SH-SY5Y (cell line): ENCODE measurements around the gene ASTN1.

Experiments
- GATA2 ChIP-seq: IDR thresholded peaks from 2 replicates; pipeline ENCODE4 v1.6.1; 2011; ENCODE audit warnings: mild to moderate bottlenecking, low read depth, low read length
- GATA3 ChIP-seq: IDR thresholded peaks from 2 replicates; pipeline ENCODE4 v1.6.1; 2011; ENCODE audit warnings: low read depth, mild to moderate bottlenecking, low read length, moderate library complexity

The ASTN1 gene

DNA sequence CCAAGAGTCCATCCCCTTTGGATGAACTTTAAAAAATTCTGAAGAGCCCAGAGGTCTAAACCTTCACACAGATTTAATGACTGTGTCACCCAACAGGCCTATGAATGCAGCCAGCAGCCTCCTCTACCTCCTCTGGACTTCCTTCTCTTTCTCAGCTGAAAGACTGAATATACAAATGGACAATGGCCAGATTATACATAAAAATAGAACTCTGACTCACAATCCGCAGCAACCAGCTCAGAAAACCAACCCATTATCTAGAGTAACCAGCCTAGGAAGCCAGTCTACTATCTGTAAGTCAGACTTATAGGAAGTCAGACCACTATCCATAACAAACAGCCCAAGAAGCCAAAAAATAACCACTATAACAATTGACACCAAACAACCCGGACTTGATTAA lies 224.5 kb downstream of the ASTN1 start:
- TF ChIP-seq GATA3 (no peak), GATA2 (no peak)

DNA sequence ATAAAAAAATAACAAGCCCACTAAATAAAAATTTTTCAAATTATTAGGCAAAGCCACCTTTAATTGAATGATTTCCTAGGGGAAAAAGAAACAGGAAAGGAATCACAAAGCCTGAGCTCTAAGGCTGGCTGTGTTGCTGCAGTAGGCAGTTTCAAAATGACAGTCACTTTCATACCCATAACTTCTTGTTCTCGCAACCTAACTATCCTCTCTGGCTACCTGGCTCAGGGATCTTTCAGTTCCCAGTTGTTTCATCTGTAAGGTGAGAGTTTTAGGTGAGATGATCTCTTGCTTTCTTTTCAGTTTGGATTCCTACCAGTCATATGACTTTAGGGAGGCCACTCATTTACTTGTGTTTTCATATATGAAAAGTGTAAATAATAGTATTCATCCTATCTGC lies 226.1 kb downstream of the ASTN1 start:
- TF ChIP-seq GATA2 (no peak), GATA3 (no peak)

DNA sequence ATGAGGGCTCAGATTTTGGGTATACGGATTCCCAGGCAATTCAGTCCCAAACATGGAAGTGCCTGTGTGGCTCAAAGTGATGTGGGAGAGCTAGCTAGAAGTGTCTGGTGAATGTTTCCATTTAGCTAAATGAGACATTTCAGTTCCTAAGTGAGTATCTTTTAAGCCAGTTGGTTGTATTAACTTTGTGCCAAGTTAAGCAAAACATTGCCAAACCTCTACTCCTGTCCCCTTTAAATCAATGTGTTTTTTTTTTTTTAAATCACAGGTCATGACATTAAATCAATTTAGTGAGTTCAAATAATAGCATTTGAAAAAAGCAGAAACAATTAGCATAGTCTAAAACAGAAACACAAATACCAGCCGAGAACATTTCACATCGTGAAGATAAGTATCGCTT lies 230.1 kb downstream of the ASTN1 start:
- no peak for TF ChIP-seq GATA3
- no peak for TF ChIP-seq GATA2

DNA sequence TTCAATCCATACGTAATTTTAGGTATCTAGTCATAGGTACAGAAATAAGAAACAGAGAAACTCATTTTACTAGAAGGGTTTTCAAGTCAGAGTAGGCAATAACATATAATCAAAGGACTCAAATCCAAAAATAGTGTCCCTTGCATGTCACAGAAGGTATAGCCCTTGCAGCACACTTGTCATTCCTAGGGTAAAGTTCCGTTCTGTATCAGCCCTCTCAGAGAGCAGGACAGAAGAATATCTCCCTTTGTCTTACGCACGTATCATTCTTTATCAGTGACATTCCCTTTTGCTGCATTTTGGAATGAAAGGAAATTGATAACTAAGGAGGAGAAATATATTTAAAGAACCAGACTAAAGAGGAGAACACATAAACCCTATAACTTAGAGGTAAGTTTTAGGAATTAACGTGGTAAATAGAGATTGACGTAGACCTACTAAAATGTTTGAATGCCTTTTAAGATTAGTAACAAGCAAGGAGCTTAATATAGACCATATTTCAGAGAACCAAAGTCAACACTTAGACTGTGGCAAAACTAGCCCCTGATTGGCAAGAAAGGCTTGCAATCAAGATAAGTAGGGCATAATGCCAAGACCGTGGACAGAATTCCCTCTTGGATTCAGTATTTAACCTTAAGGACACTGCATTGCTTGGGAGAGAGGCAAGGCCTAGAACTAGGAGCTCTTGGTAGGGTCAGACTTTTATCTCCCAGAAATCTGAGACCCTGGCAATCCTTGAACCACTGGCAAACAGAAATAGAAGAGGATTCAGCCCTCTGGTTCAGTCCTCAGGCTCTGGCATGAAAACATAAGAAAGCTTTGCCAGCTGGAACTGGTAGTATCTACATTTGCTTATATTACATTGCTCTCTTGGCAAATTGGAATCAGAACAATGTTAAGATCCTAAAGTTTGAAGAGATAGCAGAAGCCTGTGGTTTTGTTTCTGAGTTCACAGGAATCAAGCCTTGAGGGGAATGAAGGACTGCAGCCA lies 232.1 kb downstream of the ASTN1 start:
- TF ChIP-seq GATA2 (no peak), GATA3 (no peak)

- TF ChIP-seq GATA3 (no peak), GATA2 (no peak)
Measured at GRCh38 chr1:176931526-176931925, 233.0 kb downstream of the ASTN1 start.

GRCh38 chr1:176926330-176927086 lies 238.0 kb downstream of the ASTN1 start:
- no peak for TF ChIP-seq GATA3

GRCh38 chr1:176925223-176925622 lies 239.3 kb downstream of the ASTN1 start:
- no peak for TF ChIP-seq GATA3
- no peak for TF ChIP-seq GATA2

GRCh38 chr1:176923283-176923682 lies 241.2 kb downstream of the ASTN1 start:
- TF ChIP-seq GATA3 (no peak), GATA2 (no peak)

DNA sequence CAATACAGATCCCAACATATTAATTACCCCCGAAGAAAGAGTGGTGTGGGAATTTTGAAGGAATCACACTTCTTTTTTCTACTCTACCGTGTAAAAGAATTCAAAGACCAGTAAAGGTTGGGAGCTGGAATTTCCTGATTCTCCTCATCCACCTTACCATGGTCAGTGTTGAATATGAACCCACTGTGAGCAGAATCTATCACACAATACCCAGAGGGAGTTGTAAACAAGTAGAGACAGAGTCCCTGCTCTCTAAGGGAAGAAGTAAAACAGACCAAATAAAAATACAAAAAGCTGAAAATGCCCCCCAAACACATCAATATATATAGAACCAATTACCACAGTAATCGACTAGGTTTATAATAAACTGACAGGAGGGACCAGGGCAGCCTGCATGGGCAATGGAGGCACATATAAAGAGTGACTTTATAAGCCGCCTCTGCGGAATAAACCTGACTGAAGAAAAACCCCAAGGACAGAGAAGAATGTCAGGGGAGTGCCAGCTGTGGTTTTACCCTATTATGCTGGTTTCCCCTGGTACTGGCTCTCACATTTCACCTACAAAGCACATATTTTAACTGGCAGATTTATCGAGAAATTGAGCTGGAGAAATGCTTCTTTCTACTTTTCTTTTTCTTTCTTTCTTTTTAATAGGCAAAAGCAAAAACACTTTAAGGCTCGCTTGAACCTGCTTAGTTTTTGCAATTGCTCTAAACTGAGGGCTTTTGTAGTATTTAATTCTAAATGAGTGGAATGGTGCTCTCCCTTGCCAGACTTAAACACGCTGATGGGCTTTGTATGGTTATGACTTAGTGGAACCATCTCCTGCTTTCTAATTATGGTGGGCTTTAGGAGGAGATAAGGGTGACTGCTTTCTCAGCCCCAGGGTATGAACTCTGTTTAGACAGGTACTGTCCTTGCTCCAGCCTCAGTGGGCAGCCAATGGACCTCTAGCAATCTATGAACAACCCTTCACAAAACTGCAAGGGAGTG lies 244.8 kb downstream of the ASTN1 start:
- TF ChIP-seq GATA3 (no peak), GATA2 (no peak)

DNA sequence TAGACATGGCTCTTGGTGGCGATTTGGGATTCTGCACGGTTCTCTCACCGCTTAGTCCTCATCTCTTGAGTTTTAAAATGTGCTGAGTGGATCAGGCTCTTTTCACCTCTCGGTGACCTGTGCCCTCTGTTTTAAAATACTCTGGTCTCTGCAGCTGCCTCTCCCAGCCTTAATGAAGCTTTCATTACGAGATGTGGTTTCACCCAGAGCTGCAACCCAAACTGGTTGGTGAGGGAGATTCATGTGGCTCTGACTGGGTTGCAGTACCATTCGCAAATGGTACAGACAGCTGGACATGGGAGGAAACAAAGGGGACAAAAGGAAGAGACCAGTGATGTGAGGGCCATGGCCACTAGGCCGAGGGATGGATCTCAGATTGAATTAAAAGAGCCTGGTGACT lies 258.9 kb downstream of the ASTN1 start:
- TF ChIP-seq GATA3: no peak
- TF ChIP-seq GATA2: no peak

DNA sequence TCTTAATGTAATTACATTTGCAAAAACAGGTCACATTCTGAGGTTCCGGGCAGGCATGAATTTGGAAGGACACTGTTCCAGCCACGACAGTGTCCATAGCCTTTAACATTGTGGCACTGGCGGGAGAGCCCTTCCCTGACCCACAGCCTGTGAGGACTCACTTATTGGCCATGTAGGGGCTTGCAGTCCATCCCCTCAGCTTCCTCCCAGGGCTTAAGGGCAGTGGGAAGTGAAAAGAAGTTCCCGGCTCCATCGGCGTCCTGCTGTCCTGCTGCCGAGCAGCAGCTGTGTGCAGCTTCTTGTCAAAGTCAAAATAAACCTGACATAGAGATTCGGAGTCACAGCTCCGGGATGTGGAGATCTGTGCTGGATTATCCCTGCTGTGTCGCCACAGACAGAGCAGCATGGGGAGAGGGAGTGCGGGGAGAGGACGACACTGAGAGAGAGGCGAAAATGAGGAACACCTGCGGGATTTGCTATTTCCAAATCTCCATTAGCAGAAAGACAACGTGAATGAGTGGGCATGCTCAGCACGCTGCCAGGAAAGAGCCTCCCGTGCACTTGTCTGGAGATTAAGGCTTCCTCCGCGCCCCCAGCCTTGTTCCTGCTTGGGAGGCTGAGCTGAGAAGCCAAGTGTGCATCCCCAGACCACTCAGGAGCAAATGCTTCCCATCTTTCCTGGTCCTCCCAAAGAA lies 260.3 kb downstream of the ASTN1 start:
- TF ChIP-seq GATA2 (no peak), GATA3 (no peak)

DNA sequence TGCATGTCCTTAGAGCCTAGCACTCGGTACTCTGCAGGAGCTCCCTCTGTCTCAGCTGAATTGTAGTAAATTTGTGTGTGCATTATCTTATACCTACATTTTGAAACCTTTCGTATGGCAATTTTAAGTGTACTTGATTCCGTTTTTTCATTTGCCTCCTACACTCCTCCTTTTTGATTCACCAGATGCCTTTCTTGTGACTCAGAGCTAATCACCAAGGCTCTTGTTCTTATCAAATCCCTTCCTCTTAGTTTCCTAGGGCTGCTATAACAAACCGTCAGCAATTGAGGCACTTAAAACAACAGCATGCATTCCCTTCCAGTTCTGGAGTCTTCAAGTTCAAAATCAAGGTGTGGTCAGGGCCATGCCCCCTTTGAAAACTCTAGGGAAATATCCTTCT lies 261.0 kb downstream of the ASTN1 start:
- TF ChIP-seq GATA2 (no peak), GATA3 (no peak)

GRCh38 chr1:176899321-176899720 lies 265.2 kb downstream of the ASTN1 start:
- TF ChIP-seq GATA3 (no peak), GATA2 (no peak)
